Activated T-cell treated with anti-CD3 and anti-CD28 coated beads, Interleukin-2, amount 50 U/mL, for 48 hours (primary cell): Measurements from ENCODE around the gene SLC19A2.
"Not testable (repeated sequence)": the region's sequence is repeated elsewhere in the genome, so short reads cannot be mapped to it uniquely, and the experiment has no call there.

Source experiments
- DNase-seq, 2 experiments: peaks; one replicate each; pipeline ENCODE4 v3.0.0-alpha.2; 2020

The SLC19A2 gene, protein sequence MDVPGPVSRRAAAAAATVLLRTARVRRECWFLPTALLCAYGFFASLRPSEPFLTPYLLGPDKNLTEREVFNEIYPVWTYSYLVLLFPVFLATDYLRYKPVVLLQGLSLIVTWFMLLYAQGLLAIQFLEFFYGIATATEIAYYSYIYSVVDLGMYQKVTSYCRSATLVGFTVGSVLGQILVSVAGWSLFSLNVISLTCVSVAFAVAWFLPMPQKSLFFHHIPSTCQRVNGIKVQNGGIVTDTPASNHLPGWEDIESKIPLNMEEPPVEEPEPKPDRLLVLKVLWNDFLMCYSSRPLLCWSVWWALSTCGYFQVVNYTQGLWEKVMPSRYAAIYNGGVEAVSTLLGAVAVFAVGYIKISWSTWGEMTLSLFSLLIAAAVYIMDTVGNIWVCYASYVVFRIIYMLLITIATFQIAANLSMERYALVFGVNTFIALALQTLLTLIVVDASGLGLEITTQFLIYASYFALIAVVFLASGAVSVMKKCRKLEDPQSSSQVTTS

DNA sequence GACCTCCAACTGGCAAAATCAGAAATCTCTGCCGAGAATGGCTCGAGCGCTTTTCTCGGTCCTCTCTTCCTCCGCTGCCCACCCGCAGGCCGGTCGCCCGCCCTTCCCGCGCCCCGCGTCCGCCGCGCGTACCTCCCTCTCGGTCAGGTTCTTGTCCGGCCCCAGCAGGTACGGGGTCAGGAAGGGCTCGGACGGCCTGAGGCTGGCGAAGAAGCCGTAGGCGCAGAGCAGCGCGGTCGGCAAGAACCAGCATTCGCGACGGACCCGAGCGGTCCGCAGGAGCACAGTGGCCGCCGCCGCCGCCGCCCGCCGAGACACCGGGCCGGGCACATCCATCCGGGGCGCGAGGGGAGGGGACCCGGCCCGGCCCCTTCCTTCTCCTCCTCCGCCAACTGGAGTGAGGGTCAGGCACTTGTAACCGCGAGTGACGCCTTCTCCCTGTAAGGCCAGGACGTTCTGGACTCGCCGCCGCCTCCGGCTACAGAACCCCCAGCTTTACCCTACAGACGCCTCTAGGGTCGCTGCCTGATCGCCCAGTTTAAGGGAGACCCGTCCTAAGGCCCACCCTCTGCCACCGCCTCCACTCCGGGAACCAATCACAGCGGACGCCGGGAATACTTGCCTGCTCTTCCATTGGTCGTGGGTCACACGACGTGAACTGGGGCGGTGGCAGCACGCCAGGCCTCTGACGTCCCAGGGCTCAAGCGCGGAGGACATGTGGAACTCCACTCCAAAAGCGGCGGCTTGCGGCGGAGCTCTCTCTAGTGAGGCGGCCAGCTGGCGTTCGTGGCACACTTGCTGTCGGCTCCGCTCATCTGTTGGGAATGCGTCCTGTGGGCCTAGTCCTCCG lies at the start of gene SLC19A2:
Gene SLC19A2 (minus strand): TSS at position 514 of the 850 bp plus-strand sequence. CDS start 178 bp downstream, at position 336.
- DNase-seq: peak; percentile 95

DNA sequence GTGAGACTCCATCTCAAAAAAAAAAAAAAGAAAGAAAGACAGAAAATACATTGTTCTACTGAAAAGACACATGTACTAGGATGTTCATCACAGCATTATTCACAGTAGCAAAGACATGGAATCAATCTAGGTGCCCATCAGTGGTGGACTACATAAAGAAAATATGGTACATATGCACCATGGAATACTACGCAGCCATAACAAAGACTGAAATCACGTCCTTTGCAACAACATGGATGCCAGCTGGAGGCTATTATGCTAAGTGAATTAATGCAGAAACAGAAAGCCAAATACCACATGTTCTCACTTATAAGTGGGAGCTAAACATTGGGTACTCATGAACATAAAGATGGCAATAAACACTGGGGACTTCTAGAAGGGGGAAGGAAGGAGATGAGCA lies 48.9 kb upstream of the SLC19A2 start:
- DNase-seq: no peak

DNA sequence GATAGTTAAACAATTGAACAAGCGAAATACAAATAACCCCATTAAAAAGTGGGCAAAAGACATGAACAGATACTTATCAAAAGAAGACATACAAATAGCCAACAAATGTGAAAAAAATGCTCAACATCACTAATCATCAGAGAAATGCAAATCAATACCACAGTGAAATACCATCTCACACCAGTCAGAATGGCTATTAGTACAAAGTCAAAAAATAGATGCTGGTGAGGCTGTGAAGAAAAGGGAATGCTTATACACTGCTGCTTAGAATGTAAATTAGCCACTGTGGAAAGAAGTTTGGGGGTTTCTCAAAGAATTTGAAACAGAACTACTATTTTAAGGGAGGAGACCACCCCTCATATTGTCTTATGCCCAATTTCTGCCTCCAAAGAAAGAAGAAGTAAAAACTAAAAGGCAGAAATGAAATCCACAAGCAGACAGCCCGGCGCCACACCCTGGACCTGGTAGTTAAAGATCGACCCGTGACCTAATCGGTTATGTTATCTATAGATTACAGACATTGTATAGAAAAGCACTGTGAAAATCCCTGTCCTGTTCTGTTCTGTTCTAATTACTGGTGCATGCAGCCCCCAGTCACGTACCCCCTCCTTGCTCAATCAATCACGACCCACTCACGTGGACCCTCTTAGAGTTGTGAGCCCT lies 47.9 kb upstream of the SLC19A2 start:
- not testable (repeated sequence) for DNase-seq

DNA sequence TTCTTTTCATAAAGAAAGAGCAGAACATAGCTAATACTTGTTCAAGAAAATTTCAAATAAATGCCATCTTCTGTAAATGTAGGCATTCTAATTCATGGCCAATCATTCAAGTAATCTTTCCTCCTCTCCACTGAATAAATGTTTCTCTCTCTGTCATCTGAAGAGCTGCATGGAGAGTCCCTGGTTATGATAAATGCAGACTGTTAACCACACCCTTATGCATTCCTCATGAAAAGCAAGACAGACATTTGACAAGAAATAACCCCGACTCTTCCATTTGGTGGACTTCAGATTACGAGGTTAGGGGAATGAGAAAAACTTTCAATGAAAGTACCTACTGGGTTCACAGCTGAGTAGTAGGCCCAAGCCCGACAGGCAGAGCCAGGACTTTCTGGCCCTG lies 44.7 kb upstream of the SLC19A2 start:
- no peak for DNase-seq

DNA sequence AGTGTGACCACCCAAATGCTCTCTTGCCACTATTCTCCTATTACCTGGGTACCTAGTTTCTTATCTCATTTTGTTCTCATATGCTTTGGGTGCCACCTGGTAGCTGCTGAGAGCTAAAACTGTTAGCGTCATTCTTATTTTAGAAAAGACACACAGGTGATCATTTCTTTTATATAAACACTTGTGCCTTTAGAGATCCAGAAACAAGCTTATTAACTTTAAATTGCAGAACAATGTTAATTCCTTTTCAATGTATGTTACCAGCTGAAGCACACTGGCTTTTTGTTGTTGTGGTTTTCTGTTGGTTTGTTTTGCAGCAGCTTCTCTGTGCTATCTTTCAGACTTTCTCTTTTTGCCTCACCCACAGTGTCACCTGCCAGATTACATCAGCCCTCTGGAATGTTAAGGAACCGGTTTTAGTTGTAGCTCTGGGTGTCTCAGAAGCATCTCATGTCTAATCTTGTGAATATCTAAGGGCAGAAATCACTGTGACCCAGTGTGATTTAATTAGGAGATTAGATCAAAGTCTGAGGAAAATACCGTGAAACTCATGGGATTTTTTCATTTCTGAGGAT lies 43.4 kb upstream of the SLC19A2 start:
- DNase-seq: no peak

DNA sequence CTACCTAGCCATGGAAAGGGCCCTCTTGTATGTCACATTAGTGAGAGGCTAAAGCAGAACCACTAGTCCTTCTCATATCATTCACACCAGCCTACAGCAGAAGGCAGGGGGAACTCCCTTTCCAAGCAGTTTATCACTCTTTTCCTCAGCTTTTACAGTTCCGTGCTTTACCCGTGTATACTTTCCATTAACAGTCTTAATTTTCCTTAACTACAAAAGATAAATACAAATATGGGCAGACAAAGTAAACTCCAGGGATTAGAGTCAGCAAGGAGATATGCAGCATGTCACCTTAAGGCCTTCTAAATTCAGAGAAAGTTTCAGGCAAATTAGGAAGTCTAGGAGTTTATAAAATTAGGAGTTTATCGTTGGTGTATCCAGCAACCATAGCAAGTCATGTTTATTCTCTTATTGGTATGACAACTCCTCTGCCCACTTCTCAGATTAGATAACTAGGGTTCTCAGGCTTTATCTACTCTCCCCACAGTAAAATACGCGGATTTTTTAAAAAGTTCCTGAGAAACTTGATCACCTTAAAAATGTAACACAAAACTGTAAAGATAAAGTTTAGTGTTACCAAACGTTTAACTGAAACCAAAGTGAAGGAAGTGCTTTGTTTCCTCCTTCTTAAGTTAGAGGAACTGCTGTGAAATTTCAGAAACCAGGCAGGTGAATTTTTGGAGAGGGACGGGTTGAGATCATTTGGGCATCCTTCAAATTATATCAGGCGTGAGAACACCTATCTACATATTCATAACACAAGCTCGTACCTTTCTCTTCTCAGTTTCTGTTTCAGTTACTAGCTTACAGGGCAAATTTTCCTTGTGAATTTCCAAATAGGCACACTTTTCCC lies 42.7 kb upstream of the SLC19A2 start:
- no peak for DNase-seq

DNA sequence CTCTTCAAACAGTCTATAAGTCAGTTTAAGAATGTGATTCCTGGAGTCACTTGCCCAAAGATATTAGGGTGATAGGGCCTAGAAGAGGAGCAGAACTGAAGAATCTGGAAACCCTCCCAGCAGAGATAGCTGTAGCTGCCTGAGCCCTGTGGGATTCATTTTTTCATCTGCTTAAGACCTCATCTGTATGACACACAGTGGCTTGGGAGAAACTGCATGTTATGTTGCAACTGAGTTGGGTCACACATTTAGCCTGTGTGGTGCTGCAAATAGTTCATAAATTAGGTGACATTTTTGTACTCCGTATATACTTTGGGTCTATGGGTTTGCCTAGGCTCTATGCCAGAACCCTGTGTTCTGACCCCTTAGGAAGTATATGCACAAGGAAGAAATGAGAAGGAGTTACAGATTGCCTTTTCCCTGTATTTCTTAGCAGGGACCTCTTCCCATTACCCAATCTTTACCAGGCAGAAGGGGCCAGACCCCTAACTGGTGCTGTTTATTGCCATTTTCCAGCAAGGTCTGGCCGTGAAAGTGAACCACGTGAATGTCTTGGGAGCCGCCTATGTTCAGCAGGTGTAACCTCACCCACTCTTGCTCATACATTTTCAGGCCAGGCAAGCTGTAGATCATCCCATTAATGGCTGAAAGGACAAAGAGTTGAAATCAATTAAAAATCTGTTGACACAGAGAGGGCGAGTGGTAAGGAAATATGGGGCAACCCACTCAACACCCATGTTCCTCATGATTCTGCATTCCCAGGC lies 41.9 kb upstream of the SLC19A2 start:
- no peak for DNase-seq

DNA sequence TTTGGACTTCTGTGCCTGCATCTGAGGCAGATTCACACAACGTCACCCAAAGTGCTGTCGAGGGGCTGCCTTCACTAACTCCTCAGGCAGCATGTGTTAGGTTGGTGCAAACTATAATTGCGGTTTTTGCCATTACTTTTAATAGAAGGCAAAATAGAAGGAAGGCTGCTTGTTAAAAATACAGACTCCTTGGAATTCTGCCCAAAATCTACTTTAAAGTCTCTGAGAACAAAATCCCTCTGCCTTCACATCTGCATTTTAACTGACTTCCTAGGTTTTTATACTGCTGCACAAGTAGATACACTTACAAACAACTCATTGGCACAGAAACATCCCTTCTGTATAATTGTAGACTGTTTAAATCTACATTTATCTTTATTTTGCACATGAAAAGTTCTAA lies 41.3 kb upstream of the SLC19A2 start:
- no peak for DNase-seq

DNA sequence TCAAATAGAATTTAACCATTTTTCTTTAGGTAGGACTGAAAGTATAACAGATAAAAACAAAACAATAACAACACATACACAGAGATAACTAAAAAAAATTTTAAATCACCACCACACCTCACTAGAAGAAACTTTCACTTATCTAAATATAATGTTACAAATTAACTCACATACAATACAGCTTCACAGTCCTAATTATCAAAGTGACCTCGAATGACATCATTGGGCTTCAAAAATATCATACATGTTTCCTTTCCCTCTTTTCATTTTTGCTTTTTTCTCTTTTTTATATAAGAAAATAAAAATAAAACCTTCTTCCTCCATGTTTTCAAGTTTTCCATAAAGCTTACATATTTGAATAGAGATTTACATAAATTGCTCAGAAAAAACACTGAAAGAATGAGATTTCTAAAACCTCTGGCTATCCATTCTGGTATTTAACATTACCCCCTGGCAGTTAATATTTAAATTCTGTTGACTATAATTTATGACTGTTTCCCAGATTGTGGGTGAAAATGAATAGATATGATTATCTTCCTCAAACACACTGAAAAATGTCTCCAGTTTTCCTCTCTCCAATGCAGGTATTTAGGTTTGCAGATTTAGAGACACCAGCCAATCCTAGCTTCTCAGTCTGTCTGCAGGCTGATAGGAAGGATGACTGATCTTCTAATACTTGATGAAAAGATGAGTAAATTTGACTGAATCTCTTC lies 40.5 kb upstream of the SLC19A2 start:
- no peak for DNase-seq

DNA sequence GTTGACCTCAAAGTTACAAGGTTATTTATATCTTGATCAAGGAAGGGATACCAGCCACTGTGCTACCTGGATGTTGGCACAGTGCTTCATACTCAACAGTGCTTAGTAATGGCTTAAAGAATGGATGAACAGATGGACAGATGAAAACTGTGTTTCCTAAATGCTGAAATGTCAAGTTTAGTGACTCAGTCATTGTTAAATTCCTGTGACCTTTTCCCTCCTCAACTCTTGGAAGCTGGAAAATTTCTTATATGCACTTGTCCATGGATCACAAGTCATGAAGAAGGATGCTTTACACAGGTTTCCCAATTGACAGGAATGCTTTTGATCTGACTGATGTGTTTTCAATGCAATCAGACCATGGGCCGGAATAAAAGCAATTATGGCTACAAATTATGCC lies 39.6 kb upstream of the SLC19A2 start:
- no peak for DNase-seq

DNA sequence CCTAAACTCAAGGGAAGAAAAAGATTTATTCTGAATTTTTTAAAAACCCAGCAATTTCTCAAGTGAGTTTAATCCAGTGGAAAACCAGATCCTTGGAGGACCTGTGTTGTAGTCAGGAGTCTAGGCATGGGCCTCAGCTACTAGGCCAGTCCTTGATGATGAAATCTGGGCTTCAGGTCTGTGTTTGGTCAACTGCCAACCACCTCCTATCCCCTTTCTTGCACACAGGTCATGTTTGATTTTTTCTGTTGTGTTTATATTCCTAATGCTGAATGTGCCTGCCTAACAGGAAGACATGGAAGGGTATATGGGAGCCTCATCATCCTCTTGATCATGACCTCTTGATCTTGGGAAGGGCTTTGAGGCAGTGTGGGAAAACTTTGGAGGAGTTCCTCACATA lies 38.2 kb upstream of the SLC19A2 start:
- no peak for DNase-seq

DNA sequence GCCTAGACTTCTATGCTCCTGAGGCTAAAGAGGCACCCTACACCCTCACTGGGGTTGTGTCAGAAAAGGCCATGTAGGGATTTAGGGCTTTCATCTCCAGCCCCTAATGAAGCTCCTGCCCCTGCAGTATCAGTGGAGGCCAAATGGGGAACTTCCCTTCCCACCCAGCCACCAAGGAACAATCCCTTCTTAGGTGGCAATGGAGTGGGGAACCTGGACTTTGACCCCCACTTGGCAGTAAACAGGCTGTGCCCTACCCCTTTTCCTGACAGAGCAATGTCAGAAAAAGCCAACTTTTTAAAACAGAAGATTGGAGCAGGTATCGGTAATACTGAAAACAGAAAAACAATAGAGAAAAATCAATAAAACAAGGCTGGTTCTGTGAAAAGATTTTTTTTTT lies 35.5 kb upstream of the SLC19A2 start:
- DNase-seq: no peak

DNA sequence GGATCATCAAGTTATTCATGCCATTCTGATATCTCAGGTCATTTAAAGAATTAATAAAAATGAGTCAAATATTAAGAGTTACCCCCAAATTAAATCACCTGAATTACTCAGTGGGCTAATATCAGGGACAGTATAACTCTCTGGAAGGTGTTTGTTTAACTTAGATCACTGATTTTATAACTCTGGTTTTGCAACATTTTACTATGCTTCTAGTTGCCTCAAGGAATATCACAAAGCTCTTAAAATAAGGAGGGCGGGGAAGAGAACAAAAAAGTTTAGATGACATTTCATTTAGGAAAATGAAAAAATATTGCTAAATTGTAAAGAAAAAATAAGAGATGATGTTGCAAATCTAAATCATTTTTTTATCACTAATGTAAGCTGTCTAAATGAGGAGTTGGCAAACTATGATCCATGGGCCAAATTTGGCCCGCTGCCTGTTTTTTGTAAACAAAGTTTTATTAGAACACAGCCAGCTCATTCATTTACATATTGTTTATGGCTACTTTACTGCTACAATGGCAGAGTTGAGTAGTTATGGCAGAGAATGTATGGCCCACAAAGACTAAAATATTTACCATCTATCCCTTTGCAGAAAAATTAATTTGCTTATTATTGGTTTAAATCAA lies 31.9 kb upstream of the SLC19A2 start:
- DNase-seq: no peak

DNA sequence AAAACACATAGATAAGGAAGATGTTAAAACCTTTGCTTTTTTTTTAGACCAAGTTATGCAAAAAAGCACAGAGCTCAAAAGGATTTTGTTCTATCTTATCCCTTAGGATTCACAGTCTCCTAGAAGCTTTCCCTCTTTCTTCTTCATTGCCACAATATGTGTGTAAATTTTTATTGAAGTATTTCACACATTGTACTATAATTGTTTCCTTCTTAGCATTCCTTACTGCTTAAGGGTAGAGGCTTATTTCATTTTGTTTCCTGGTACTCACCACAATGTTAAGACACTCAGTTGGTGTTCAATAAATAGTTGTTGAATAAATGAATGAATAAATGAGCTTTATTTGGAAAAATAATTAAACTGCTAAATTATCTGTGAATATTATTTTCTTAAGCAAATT lies 29.9 kb upstream of the SLC19A2 start:
- DNase-seq: no peak

DNA sequence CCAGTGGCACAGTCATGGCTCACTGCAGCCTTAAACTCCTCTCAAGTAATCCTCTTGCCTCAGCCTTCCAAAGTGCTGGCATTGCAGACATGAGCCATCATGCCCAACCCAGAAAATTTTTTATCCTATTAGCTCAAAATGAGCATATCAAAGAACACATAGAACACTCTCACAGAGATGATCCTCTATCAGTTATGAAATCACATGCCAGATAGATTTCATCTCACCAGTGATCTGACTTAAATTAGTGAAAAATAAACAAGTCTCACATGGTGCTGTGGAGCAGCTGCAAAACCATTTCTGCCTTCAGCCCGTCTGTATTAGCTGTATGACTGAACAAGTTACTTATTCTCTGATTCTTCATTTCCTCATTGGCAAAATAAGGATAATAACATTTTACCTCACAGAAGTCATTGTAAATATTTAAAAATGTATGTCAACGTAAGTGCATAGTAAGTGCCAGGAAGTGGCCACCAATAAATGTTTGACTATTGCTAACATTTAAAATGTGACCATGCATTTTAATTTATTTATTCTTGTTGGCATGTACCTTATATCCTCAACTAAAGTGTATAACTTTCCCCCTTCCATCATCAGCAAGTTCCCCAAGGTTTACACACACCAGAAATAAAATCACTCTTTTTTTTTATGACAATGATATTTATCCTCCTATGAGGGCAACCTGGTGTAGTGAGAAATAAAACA lies 29.0 kb upstream of the SLC19A2 start:
- no peak for DNase-seq

DNA sequence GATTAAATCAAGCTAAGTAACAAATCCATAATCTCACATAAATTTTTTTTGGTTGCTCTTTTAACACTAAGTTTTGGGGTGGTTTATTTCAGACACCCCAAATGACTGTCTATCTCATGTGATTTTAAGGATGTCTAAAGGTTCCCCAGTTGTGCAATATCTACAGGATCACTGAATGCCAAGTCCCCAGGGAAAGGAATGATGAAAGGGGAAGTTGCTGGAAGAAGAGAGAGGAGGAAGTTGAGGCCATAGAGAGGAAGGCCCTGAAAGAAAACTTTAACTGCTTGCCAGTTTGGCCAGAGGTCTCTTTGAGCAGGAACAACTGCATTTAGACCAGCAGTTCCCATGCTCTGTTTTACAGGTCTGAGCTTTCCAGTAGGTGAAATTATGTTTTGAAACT lies 27.5 kb upstream of the SLC19A2 start:
- DNase-seq: no peak

DNA sequence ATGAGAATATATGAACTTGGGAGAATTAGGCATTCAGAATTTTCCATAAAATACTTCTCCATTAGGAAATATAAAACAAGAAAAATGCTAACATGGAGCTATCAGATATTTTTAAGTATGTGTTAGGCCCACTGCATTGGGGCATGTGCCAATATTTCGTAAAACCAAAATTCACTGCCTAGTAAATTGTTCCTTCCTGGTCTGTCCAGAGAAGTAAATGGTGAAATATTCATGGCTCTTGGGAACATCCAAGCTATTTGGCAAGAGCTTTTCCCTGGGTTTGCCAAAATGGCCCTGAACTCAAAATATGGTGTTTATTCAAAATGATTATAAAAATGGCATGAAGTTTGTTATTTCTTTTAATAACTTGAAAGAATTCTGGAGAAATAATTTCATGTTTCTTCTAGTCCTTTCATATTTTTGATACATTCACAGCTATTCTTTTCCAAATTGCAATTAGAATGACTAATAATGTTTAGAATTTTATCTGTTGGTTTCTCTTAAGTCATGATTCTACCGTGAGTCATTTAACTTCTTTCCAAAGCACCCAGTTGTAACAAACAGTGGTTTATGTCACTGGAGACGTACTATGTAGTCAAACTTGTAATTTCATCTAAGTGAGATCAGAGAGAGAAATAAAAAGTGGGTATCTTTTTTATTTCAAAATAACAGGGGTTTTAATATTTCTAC lies 25.7 kb upstream of the SLC19A2 start:
- no peak for DNase-seq

DNA sequence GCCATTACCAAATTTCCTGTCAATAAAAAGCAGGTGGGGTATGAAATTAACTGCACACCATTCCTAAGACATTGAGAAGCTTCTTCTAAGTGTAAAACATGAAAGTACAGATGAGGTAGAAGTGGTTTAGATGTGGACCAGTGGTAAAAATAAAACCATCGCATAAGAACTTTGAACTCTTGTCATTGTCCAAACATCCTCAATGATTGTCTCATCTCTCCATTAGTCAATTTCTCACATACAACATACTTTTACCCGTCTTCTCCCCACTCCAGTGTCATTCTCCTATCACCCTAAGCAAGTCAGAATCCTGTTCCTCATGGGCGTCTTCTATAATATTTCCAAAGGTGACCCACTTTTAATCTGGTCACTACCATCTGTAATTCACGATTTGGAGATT lies 24.3 kb upstream of the SLC19A2 start:
- DNase-seq: no peak

DNA sequence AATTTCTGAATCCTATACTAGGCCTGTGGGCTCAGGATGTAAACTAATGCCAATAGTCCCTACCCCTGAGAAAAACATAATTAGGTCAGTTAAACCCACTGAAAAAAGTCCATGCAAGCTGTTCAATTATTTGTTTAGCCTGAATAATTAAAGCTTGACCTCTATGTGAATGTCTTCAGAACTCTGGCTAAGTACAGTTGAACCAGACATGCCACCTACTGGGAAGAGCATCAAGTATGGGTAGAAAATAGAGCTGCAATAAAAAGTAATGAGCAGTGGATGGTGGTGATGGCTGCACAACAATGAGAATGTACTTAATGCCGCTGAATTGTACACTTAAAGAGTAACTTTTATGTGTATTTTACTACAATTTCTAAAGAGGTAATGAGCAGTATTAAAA lies 23.6 kb upstream of the SLC19A2 start:
- DNase-seq: no peak
